ENCODE data around the gene TMEM132A.

- TF ChIP-seq ARNT (IDR thresholded peaks at IDR 0.05) = no peak
- no peak for TF ChIP-seq FOXK2 (IDR thresholded peaks at IDR 0.05)
Measured at GRCh38 chr11:60984636-60985035, 60.4 kb downstream of the TMEM132A start.
